ENCODE results near the gene IRS1.

DNA sequence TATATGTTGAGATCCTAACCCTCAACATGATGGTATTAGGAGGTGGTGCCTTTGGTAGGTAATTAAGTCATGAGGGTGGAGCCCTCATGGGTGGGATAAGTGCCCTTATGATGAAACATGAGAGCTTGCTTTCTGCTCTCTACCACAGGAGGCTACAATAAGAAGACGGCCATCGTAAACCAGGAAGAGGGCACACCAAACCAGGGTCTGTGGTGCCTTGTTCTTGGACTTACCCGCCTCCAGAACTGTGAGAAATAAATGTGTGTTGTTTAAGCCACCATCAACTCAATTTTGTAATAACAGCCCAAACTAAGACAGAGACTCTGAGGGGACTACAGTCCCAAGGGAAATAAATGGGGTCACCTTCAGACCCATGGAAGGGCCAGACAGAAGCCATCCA lies 52.3 kb downstream of the IRS1 start:
- TF ChIP-seq, protein P1, sequence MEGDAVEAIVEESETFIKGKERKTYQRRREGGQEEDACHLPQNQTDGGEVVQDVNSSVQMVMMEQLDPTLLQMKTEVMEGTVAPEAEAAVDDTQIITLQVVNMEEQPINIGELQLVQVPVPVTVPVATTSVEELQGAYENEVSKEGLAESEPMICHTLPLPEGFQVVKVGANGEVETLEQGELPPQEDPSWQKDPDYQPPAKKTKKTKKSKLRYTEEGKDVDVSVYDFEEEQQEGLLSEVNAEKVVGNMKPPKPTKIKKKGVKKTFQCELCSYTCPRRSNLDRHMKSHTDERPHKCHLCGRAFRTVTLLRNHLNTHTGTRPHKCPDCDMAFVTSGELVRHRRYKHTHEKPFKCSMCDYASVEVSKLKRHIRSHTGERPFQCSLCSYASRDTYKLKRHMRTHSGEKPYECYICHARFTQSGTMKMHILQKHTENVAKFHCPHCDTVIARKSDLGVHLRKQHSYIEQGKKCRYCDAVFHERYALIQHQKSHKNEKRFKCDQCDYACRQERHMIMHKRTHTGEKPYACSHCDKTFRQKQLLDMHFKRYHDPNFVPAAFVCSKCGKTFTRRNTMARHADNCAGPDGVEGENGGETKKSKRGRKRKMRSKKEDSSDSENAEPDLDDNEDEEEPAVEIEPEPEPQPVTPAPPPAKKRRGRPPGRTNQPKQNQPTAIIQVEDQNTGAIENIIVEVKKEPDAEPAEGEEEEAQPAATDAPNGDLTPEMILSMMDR (IDR thresholded peaks at IDR 0.05), result no peak
- TF ChIP-seq MXI1 (IDR thresholded peaks at IDR 0.05; ENCODE audit: low read depth, low read length) (no peak), POLR2AphosphoS5 (IDR thresholded peaks at IDR 0.05; ENCODE audit: low read depth, low read length) (no peak), EZH2phosphoT487 (IDR thresholded peaks at IDR 0.05; ENCODE audit: borderline replicate concordance, low read depth) (no peak)
